HEK293 (cell line): Measurements from ENCODE around the gene UBE2V1.

ENCODE experiments used
- CTCF ChIA-PET: fragments of 350-600 bp; formaldehyde crosslinking; extraction: SDS; loops from one replicate; lab custom pipeline; 2021; ENCODE audit warnings: antibody characterized with exemption; lab: Yijun Ruan, JAX
- POLR2A ChIA-PET: fragments of 300-600 bp; formaldehyde crosslinking; extraction: SDS; loops from one replicate; lab custom pipeline; 2020; ENCODE audit warnings: antibody characterized with exemption, inconsistent platforms; lab: Yijun Ruan, JAX
- H3K27ac ChIP-seq: fragments of 200-500 bp; sonication (Bioruptor generic); 2 replicates; pipeline ENCODE4 v1.5.1; 2014; ENCODE audit warnings: low read depth, low read length, control low read depth, inconsistent platforms; ENCODE audit errors: extremely low read depth
- H3K36me3 ChIP-seq, 2 experiments: fragments of 200-500 bp in 1 of 2; sonication (Bioruptor generic) in 1 of 2; 1 replicate in 1 of 2; 2 replicates in 1 of 2; pipeline ENCODE4 v1.5.1; 2014 to 2017; ENCODE audit warnings: inconsistent platforms in 2 of 2, low read length in 2 of 2; ENCODE audit not compliant: control insufficient read depth in 2 of 2, insufficient read depth in 1 of 2
- H3K4me1 ChIP-seq: fragments of 200-500 bp; sonication (Bioruptor generic); 2 replicates; pipeline ENCODE4 v1.5.1; 2014; ENCODE audit warnings: mild to moderate bottlenecking, low read length, inconsistent platforms; ENCODE audit not compliant: control insufficient read depth, insufficient read depth
- H3K4me3 ChIP-seq: 2 replicates; pipeline ENCODE4 v1.5.1; 2011; ENCODE audit warnings: low read depth, mild to moderate bottlenecking, control low read depth, low read length, moderate library complexity
- H3K9me3 ChIP-seq: fragments of 200-500 bp; sonication (Bioruptor generic); 2 replicates; pipeline ENCODE4 v1.5.1; 2014; ENCODE audit warnings: low read depth, low read length, inconsistent platforms; ENCODE audit not compliant: control insufficient read depth, insufficient read depth
- BCL11B ChIP-seq: fragments of 450-650 bp; formaldehyde crosslinking; IDR thresholded peaks from 2 replicates; pipeline ENCODE4 v1.5.1; 2016; ENCODE audit warnings: low read depth, missing biosample characterization, missing genetic modification characterization
- CTCF ChIP-seq: fragments of 450-650 bp; formaldehyde crosslinking; IDR thresholded peaks from 2 replicates; pipeline ENCODE4 v1.5.1; 2016; ENCODE audit warnings: missing biosample characterization, missing genetic modification characterization
- ELK4 ChIP-seq: IDR thresholded peaks from 2 replicates; pipeline ENCODE4 v1.6.1; 2011; ENCODE audit warnings: mild to moderate bottlenecking, low read depth, low read length, borderline replicate concordance
- GLI2 ChIP-seq: fragments of 450-650 bp; formaldehyde crosslinking; IDR thresholded peaks from 2 replicates; pipeline ENCODE4; 2017; ENCODE audit warnings: missing biosample characterization, missing genetic modification characterization, low read depth, borderline replicate concordance
- HOXC10 ChIP-seq: sonication (generic); formaldehyde crosslinking; IDR thresholded peaks from 2 replicates; pipeline ENCODE4 v1.8.1; 2023; ENCODE audit warnings: mild to moderate bottlenecking, missing genetic modification reagents
- PRDM1 ChIP-seq: fragments of 450-650 bp; formaldehyde crosslinking; IDR thresholded peaks from 2 replicates; pipeline ENCODE4; 2016; ENCODE audit warnings: missing biosample characterization, missing genetic modification characterization
- ZNF10 ChIP-seq: fragments of 450-650 bp; formaldehyde crosslinking; IDR thresholded peaks from 2 replicates; pipeline ENCODE4 v1.5.1; 2017; ENCODE audit warnings: missing biosample characterization, missing genetic modification characterization
- ZNF280D ChIP-seq: fragments of 450-650 bp; formaldehyde crosslinking; IDR thresholded peaks from 2 replicates; pipeline ENCODE4 v1.5.1; 2016; ENCODE audit warnings: missing biosample characterization, missing genetic modification characterization
- ZNF292 ChIP-seq: fragments of 450-650 bp; formaldehyde crosslinking; IDR thresholded peaks from 2 replicates; pipeline ENCODE4 v1.5.1; 2016; ENCODE audit warnings: low read depth, missing biosample characterization, missing genetic modification characterization, borderline replicate concordance
- ZNF433 ChIP-seq: fragments of 450-650 bp; formaldehyde crosslinking; IDR thresholded peaks from 2 replicates; pipeline ENCODE4 v1.5.1; 2016; ENCODE audit warnings: missing biosample characterization, missing genetic modification characterization, low read depth
- ZNF473 ChIP-seq: fragments of 450-650 bp; formaldehyde crosslinking; IDR thresholded peaks from 2 replicates; pipeline ENCODE4 v1.5.1; 2017; ENCODE audit warnings: missing biosample characterization, missing genetic modification characterization
- ZNF560 ChIP-seq: fragments of 450-650 bp; formaldehyde crosslinking; IDR thresholded peaks from 2 replicates; pipeline ENCODE4 v1.5.1; 2017; ENCODE audit warnings: missing biosample characterization, missing genetic modification characterization, borderline replicate concordance
- ZNF621 ChIP-seq: fragments of 450-650 bp; formaldehyde crosslinking; IDR thresholded peaks from 2 replicates; pipeline ENCODE4 v1.5.1; 2017; ENCODE audit warnings: missing biosample characterization, missing genetic modification characterization
- ZNF776 ChIP-seq: fragments of 450-650 bp; formaldehyde crosslinking; IDR thresholded peaks from 2 replicates; pipeline ENCODE4 v1.5.0; 2017; ENCODE audit warnings: missing biosample characterization, missing genetic modification characterization, borderline replicate concordance
- ZNF837 ChIP-seq: fragments of 450-650 bp; formaldehyde crosslinking; IDR thresholded peaks from 2 replicates; pipeline ENCODE4 v1.5.1; 2016; ENCODE audit warnings: missing biosample characterization, missing genetic modification characterization
- ZSCAN16 ChIP-seq: fragments of 450-650 bp; formaldehyde crosslinking; IDR thresholded peaks from 2 replicates; pipeline ENCODE4 v1.5.1; 2016; ENCODE audit warnings: missing biosample characterization, missing genetic modification characterization

UBE2V1 gene

GRCh38 chr20:50099565-50099991 lies 13.4 kb downstream of the UBE2V1 start:
- CTCF ChIA-PET: interaction anchor here (0.6 to 5.7 kb wide), 7 partner anchors 12 to 558 kb away, joined by 3 to 44 read pairs (median 4); no protein-coding TSS in a partner anchor

GRCh38 chr20:50099113-50099512 lies 13.8 kb downstream of the UBE2V1 start:
- Histone ChIP-seq H3K36me3 (peaks cover 4 to 54% of the 10 kb centered on the region in 2 experiments; a peak in 2 of 3 replicates), H3K4me3 (no peak overlapping the region), H3K27ac (no peak overlapping the region), H3K9me3 (no peaks in the 10 kb centered on the region), H3K4me1 (no peaks in the 10 kb centered on the region)
- POLR2A ChIA-PET: interaction anchor here (0.5 kb wide), 1 partner anchor 64 kb away, joined by 3 read pairs; no protein-coding TSS in a partner anchor
- TF ChIP-seq ZNF837 (tag by site-specific recombination): no peak
- CTCF ChIA-PET: interaction anchor here (0.6 to 5.7 kb wide), 7 partner anchors 13 to 558 kb away, joined by 3 to 44 read pairs (median 4); no protein-coding TSS in a partner anchor

More at GRCh38 chr20:50099565-50099991, 13.4 kb downstream of the UBE2V1 start:
- Histone ChIP-seq H3K27ac (no peak overlapping the region), H3K4me1 (no peaks in the 10 kb centered on the region), H3K9me3 (no peaks in the 10 kb centered on the region), H3K36me3 (peaks cover 2 to 50% of the 10 kb centered on the region in 2 experiments; a peak in 2 of 3 replicates)
- POLR2A ChIA-PET: no interaction called here
- TF ChIP-seq ZSCAN16: no peak
- no peak for TF ChIP-seq ELK4
- no peak for TF ChIP-seq ZNF292 (tag by site-specific recombination)
- no peak for TF ChIP-seq ZNF433 (tag by site-specific recombination)
- TF ChIP-seq HOXC10: no peak
- no peak for TF ChIP-seq ZNF280D (tag by site-specific recombination)
- TF ChIP-seq CTCF (tag by site-specific recombination): no peak
- TF ChIP-seq ZNF621 (tag by site-specific recombination): no peak
- no peak for TF ChIP-seq ZNF560 (tag by site-specific recombination)
- no peak for TF ChIP-seq ZNF10 (tag by site-specific recombination)
- TF ChIP-seq GLI2 (tag by site-specific recombination): no peak
- TF ChIP-seq, all 188 proteins: peak for 0
- no peak overlapping the region for H3K4me3 ChIP-seq

- ChIA-PET POLR2A (interaction anchor here (0.5 kb wide), 1 partner anchor 336 kb away, joined by 3 read pairs; no protein-coding TSS in a partner anchor), CTCF (interaction anchor here (0.9 to 5.7 kb wide), 4 partner anchors 10 to 71 kb away, joined by 5 to 44 read pairs (median 6); no protein-coding TSS in a partner anchor)
- no peaks in the 10 kb centered on the region for H3K9me3 ChIP-seq
- no peak overlapping the region for H3K27ac ChIP-seq
- TF ChIP-seq PRDM1 (0 out of 2 replicates have a peak, but pooled peaks have one; percentile 2), ZNF473 (tag by site-specific recombination) (no peak), CTCF (tag by site-specific recombination) (no peak), ZNF776 (no peak), BCL11B (tag by site-specific recombination) (no peak)
- H3K4me1 ChIP-seq: no peaks in the 10 kb centered on the region
- no peak overlapping the region for H3K4me3 ChIP-seq
- peaks cover 9 to 58% of the 10 kb centered on the region in 2 experiments; a peak in 2 of 3 replicates for H3K36me3 ChIP-seq
These were observed 14.7 kb downstream of the UBE2V1 start for GRCh38 chr20:50098259-50098658.
